NK-92 (cell line): ENCODE data around the gene UGT3A1.

Experiments used
- DNase-seq: peaks from one replicate; lab custom pipeline; 2025; ENCODE audit not compliant: unreplicated experiment; lab: John Stamatoyannopoulos, UW

The UGT3A1 gene

GRCh38 chr5:35908814-35909213 is 82.4 kb downstream of the UGT3A1 start:
- no peak for DNase-seq

DNA sequence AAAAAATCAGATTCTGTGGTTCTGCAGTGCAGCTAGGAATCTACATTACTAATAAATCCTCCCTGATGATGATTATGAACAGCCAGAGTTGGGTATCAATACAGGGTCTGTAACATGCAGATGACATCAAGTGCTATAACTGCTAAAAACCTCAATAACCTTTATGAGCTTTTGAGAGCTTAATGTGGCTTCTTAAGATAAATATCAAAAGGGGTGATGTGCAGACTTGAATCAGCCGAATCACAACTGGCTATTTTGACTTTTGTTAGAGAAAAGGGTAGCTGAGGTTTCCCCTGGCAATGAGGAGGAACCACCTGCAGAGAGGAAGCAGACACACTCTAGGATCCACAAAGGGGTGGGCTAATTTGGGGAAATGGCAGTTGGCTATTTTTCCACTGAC is 83.0 kb downstream of the UGT3A1 start:
- no peak for DNase-seq

DNA sequence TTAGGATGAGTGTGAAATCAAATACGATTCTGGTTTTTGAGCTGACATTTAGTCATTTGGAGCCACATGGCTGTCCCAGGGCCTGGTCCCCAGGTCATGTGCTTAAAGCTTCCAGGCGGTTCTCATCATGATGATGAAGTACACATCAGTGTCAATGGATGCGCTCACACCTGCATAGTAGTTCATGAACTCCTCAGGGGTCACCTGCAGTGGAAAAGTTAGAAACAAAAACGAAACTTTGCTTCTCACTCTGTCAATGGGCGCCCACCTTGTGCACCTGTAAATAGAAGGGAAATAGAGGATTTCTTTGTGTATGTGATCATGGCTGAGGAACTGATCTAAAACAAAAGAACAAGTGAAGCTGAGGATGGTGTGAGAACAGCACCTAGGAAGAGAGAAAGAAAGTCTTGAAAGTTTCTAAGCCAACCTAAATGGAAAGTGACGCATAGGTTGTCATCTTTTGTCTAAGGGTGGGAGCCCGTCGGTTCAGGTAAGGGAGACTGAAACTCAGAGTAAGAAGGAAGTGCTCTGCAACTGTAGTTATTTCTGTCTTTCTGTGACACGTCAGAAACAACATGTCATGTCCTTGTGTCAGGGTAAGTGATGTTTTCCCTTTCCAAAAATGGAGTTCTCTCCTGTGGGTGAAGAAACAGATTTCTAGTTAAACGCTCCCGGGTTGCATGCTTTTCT is 86.6 kb downstream of the UGT3A1 start:
- no peak for DNase-seq

- no peak for DNase-seq
Measured at GRCh38 chr5:35903631-35904203, 87.5 kb downstream of the UGT3A1 start.

DNA sequence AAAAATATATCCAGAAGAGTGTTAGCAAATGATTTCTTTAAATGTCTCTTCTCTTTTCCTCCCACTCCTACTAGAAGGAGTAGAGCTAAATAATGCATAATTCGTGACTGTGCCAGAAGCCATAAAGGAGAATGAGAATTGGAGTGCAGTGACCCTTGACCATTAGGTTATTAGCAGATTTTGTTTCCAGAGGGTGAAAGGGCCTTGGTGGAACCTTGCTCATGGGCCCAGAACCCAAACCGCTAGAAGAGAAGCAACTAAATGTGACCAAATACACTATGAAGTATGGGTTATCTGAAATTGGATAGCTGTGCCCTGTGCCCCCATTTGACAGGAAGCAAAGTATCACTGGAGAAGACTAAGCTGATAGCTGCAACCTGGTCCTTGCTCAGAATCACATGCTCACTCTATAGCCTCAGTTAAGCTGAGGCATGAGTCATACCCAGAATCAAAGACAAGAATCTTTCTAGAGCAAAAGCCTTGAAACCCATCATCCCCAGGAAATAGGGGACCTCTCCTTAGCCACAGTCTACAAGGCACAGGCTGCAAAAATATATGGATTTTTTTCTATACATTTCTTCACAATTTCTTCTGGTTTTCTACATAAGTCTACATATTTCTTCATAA is 89.0 kb downstream of the UGT3A1 start:
- no peak for DNase-seq
